Liver (tissue), 9 donors: ENCODE results near the gene TRDN. TPM values are rescaled to one million over a fixed set of nuclear protein-coding genes. Genes with fewer than 3 reads are reported as not detected.
"Not testable (repeated sequence)": the region's sequence is repeated elsewhere in the genome, so short reads cannot be mapped to it uniquely, and the experiment has no call there.

Source experiments
- DNase-seq: peaks from one replicate; pipeline ENCODE4 v3.0.0-alpha.2; 2017; ENCODE audit warnings: low spot score
- H3K27ac ChIP-seq, 2 donors: one replicate each; pipeline ENCODE4 v1.7.0; 2013; ENCODE audit warnings: inconsistent platforms in 2 of 2, low read length in 2 of 2, control low read depth in 1 of 2, low read depth in 1 of 2, mild to moderate bottlenecking in 1 of 2
- H3K27me3 ChIP-seq, 4 donors: one replicate each; pipeline versions ENCODE4 v1.6.1 to v1.7.0; 2013; ENCODE audit warnings: low read length in 3 of 4, inconsistent platforms in 1 of 4, mild to moderate bottlenecking in 1 of 4, moderate library complexity in 1 of 4; ENCODE audit not compliant: control insufficient read depth in 4 of 4, insufficient read depth in 4 of 4
- H3K36me3 ChIP-seq, 4 donors: one replicate each; pipeline versions ENCODE4 v1.6.1 to v1.7.0; 2013; ENCODE audit warnings: low read length in 3 of 4, mild to moderate bottlenecking in 3 of 4, low read depth in 1 of 4, moderate library complexity in 1 of 4; ENCODE audit not compliant: control insufficient read depth in 4 of 4, insufficient read depth in 3 of 4
- H3K4me1 ChIP-seq, 4 donors: one replicate each; pipeline versions ENCODE4 v1.6.1 to v1.7.0; 2013; ENCODE audit warnings: low read length in 3 of 4, mild to moderate bottlenecking in 3 of 4, moderate library complexity in 1 of 4; ENCODE audit not compliant: control insufficient read depth in 4 of 4, insufficient read depth in 4 of 4
- H3K4me3 ChIP-seq, 3 donors: one replicate each; pipeline versions ENCODE4 v1.6.1 to v1.7.0; 2013; ENCODE audit warnings: low read length in 3 of 3, control low read depth in 1 of 3, low read depth in 1 of 3, mild to moderate bottlenecking in 1 of 3
- H3K9ac ChIP-seq, 2 donors: one replicate each; pipeline ENCODE4 v1.7.0; 2013; ENCODE audit warnings: low read length in 2 of 2, mild to moderate bottlenecking in 2 of 2, moderate library complexity in 2 of 2, control low read depth in 1 of 2, low read depth in 1 of 2
- H3K9me3 ChIP-seq, 4 donors: one replicate each; pipeline versions ENCODE4 v1.6.1 to v1.7.0; 2013; ENCODE audit warnings: low read length in 3 of 4; ENCODE audit not compliant: control insufficient read depth in 4 of 4
- ATF3 ChIP-seq: IDR thresholded peaks from 2 replicates; pipeline ENCODE4 v1.6.1; 2016; ENCODE audit warnings: antibody characterized with exemption
- EGR1 ChIP-seq, 2 donors: IDR thresholded peaks; 2 replicates each; pipeline ENCODE4 v1.6.1; 2016 to 2018; ENCODE audit warnings: antibody characterized with exemption in 2 of 2, low read depth in 2 of 2
- FOXA1 ChIP-seq: IDR thresholded peaks from 2 replicates; pipeline ENCODE4 v1.6.1; 2016; ENCODE audit warnings: antibody characterized with exemption
- FOXA2 ChIP-seq: IDR thresholded peaks from 2 replicates; pipeline ENCODE4 v1.6.1; 2016; ENCODE audit warnings: antibody characterized with exemption
- HNF4A ChIP-seq, 2 donors: conservative IDR thresholded peaks; 2 replicates each; pipeline ENCODE4 v1.6.1; 2016; ENCODE audit warnings: antibody characterized with exemption in 2 of 2, mild to moderate bottlenecking in 2 of 2
- JUND ChIP-seq, 2 donors: IDR thresholded peaks; 2 replicates each; pipeline ENCODE4 v1.6.1; 2016; ENCODE audit warnings: antibody characterized with exemption in 2 of 2
- MAX ChIP-seq: IDR thresholded peaks from 2 replicates; pipeline ENCODE4 v1.6.1; 2016; ENCODE audit warnings: antibody characterized with exemption
- RAD21 ChIP-seq, 2 donors: IDR thresholded peaks; 2 replicates each; pipeline ENCODE4 v1.6.1; 2016; ENCODE audit warnings: antibody characterized with exemption in 2 of 2, mild to moderate bottlenecking in 2 of 2
- REST ChIP-seq: IDR thresholded peaks from 2 replicates; pipeline ENCODE4 v1.6.1; 2016; ENCODE audit warnings: antibody characterized with exemption, mild to moderate bottlenecking
- RXRA ChIP-seq, 2 donors: IDR thresholded peaks; 2 replicates each; pipeline ENCODE4 v1.6.1; 2017 to 2018; ENCODE audit warnings: antibody characterized with exemption in 2 of 2, mild to moderate bottlenecking in 1 of 2
- SP1 ChIP-seq: IDR thresholded peaks from 2 replicates; pipeline ENCODE4 v1.6.1; 2018; ENCODE audit warnings: antibody characterized with exemption, mild to moderate bottlenecking
- TAF1 ChIP-seq: conservative IDR thresholded peaks from 2 replicates; pipeline ENCODE4 v1.6.1; 2016; ENCODE audit warnings: antibody characterized with exemption, mild to moderate bottlenecking
- YY1 ChIP-seq: IDR thresholded peaks from 2 replicates; pipeline ENCODE4 v1.6.1; 2016; ENCODE audit warnings: antibody characterized with exemption, mild to moderate bottlenecking
- WGBS: extraction: QIAGEN DNeasy Blood & Tissue Kit; methylation state at CpG from one replicate; pipeline ENCODE4 v1.1.7; 2013; 5-methylcytosine and 5-hydroxymethylcytosine counted together
- polyA plus RNA-seq, 2 donors: library from polyadenylated mRNA; stranded (reverse) in 1 of 2; unstranded in 1 of 2; fragments of 200-250 nt in 1 of 2; fragments of >200 nt in 1 of 2; fragmentation: Nextera tagmentation in 1 of 2; extraction: Ambion mirVana in 1 of 2; gene quantifications; one replicate each; pipeline versions ENCODE4 v1.2.1 to v1.2.3, GENCODE V29; 2013 to 2015
- total RNA-seq, 2 donors: library from RNA; depleted of rRNA; stranded (reverse); fragments of >200 nt; gene quantifications; one replicate each; pipeline ENCODE4 v1.2.3, GENCODE V29; 2014
- TF ChIP-seq, protein P1 (sequence below): fragments of 150-350 bp; IDR thresholded peaks from 2 replicates; pipeline ENCODE4 v1.5.1; 2017; ENCODE audit warnings: improper control_type of control experiment, low read depth, low read length; ENCODE audit not compliant: missing input control
- donor health status: healthy.
- donor health status: healthy.
- donor health status: healthy.
- donor health status: healthy.
- donor health status: healthy.

Gene TRDN
- total and polyA plus RNA-seq, 4 donors: 0.08 to 0.79 TPM; not detected in 2

DNA sequence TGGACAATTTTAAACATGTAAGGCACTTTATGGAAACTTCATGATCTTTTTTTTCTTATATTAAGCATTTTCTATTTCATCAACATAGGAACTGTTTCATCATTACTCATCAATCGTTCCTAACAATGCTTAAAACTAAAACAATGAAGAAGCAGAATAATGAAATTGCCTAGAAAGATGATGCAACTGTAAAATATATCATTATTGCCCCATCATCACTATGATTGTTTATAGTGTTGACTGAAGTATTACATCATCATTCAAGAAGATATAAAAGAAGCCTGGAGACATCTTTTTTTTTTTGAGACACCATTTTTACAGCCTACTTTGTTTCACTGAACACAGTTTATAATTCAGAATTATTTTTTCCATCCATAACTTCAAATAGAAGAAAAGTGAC, 147.2 kb downstream of the TRDN start:
- no peak for DNase-seq
- peaks cover 0 to 3% (median 0%) of the 10 kb centered on the region in 4 donors for H3K9me3 ChIP-seq
- peaks cover 0 to 2% (median 0%) of the 10 kb centered on the region in 4 donors for H3K27me3 ChIP-seq
- H3K9ac ChIP-seq: no peak overlapping the region
- 46% methylated on average over 1 of the region's 1 CpG for WGBS
- H3K4me1 ChIP-seq: no peaks in the 10 kb centered on the region
- no peak for TF ChIP-seq MAX
- no peak for TF ChIP-seq EGR1 (IDR thresholded peaks at IDR 0.05; ENCODE audit: low read depth in 2 of 2)
- no peak for TF ChIP-seq TAF1
- TF ChIP-seq FOXA2: no peak
- no peaks in the 10 kb centered on the region for H3K36me3 ChIP-seq
- no peak overlapping the region for H3K27ac ChIP-seq
- H3K4me3 ChIP-seq: no peak overlapping the region

GRCh38 chr6:123480986-123481385, 155.8 kb downstream of the TRDN start:
- Histone ChIP-seq H3K27me3 (no peaks in the 10 kb centered on the region), H3K9me3 (no peaks in the 10 kb centered on the region), H3K4me1 (no peaks in the 10 kb centered on the region), H3K4me3 (no peak overlapping the region), H3K36me3 (no peaks in the 10 kb centered on the region), H3K27ac (no peak overlapping the region), H3K9ac (no peak overlapping the region)
- TF ChIP-seq RAD21 (IDR thresholded peaks at IDR 0.05) (no peak), ATF3 (no peak), REST (no peak), MAX (no peak), RXRA (IDR thresholded peaks at IDR 0.05) (no peak), SP1 (no peak), FOXA2 (no peak), FOXA1 (no peak), HNF4A (conservative IDR thresholded peaks at IDR 0.05) (no peak), TAF1 (no peak), JUND (IDR thresholded peaks at IDR 0.05) (no peak), EGR1 (IDR thresholded peaks at IDR 0.05; ENCODE audit: low read depth in 2 of 2) (no peak), YY1 (no peak)
- TF ChIP-seq, protein P1, sequence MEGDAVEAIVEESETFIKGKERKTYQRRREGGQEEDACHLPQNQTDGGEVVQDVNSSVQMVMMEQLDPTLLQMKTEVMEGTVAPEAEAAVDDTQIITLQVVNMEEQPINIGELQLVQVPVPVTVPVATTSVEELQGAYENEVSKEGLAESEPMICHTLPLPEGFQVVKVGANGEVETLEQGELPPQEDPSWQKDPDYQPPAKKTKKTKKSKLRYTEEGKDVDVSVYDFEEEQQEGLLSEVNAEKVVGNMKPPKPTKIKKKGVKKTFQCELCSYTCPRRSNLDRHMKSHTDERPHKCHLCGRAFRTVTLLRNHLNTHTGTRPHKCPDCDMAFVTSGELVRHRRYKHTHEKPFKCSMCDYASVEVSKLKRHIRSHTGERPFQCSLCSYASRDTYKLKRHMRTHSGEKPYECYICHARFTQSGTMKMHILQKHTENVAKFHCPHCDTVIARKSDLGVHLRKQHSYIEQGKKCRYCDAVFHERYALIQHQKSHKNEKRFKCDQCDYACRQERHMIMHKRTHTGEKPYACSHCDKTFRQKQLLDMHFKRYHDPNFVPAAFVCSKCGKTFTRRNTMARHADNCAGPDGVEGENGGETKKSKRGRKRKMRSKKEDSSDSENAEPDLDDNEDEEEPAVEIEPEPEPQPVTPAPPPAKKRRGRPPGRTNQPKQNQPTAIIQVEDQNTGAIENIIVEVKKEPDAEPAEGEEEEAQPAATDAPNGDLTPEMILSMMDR: no peak
- no peak for DNase-seq
- 24% methylated on average over 1 of the region's 1 CpG for WGBS

GRCh38 chr6:123472025-123472702, 164.6 kb downstream of the TRDN start:
- not testable (repeated sequence) for H3K27ac ChIP-seq, H3K4me1 ChIP-seq, DNase-seq, H3K4me3 ChIP-seq, H3K9ac ChIP-seq, H3K36me3 ChIP-seq, H3K27me3 ChIP-seq, H3K9me3 ChIP-seq
- WGBS: 86% methylated on average over 29 of the region's 29 CpGs
